ENCODE results near the gene ARHGEF11.

Gene ARHGEF11

GRCh38 chr1:156894711-156895454 is 150.7 kb downstream of the ARHGEF11 start:
- no peak for DNase-seq (ENCODE audit: low spot score)

- DNase-seq (ENCODE audit: low spot score): no peak
Measured at GRCh38 chr1:156894001-156894400, 151.5 kb downstream of the ARHGEF11 start.

GRCh38 chr1:156893048-156893953 is 152.2 kb downstream of the ARHGEF11 start, which contains the start of gene PEAR1:
Gene PEAR1 (plus strand): TSS chr1:156893718. CDS start chr1:156903927, 10,209 bp downstream.
- DNase-seq (ENCODE audit: low spot score): no peak

- DNase-seq (ENCODE audit: low spot score): peak; percentile 65
Measured at GRCh38 chr1:156892190-156893047, 153.1 kb downstream of the ARHGEF11 start.

GRCh38 chr1:156889802-156890580 is 155.6 kb downstream of the ARHGEF11 start:
- DNase-seq (ENCODE audit: low spot score): peak; percentile 69

GRCh38 chr1:156887734-156888133 is 157.8 kb downstream of the ARHGEF11 start:
- DNase-seq (ENCODE audit: low spot score): no peak

GRCh38 chr1:156887317-156887716 is 158.2 kb downstream of the ARHGEF11 start:
- DNase-seq (ENCODE audit: low spot score): no peak

- no peak for DNase-seq (ENCODE audit: low spot score)
Measured at GRCh38 chr1:156886583-156887281, 158.8 kb downstream of the ARHGEF11 start.

- no peak for DNase-seq (ENCODE audit: low spot score)
Measured at GRCh38 chr1:156885880-156886355, 159.6 kb downstream of the ARHGEF11 start.

GRCh38 chr1:156885314-156885713 is 160.2 kb downstream of the ARHGEF11 start:
- no peak for DNase-seq (ENCODE audit: low spot score)
